GM06990 (cell line): ENCODE data around the gene DNAH3.

Experiments
- DNase-seq: peaks from one replicate; pipeline ENCODE4 v3.0.0-alpha.2; 2011; ENCODE audit not compliant: insufficient read length; ENCODE audit errors: extremely low read depth
- H3K27me3 ChIP-seq: replicated peaks from 2 replicates; pipeline ENCODE4 v1.6.0; 2011; ENCODE audit warnings: low read length; ENCODE audit not compliant: control insufficient read depth, insufficient read depth
- H3K36me3 ChIP-seq: 2 replicates; pipeline ENCODE4 v1.5.1; 2011; ENCODE audit warnings: low read length; ENCODE audit not compliant: control insufficient read depth, insufficient read depth
- H3K4me3 ChIP-seq: replicated peaks from 2 replicates; pipeline ENCODE4 v1.5.1; 2011; ENCODE audit warnings: low read depth, mild to moderate bottlenecking, control low read depth, low read length
- CTCF ChIP-seq: IDR thresholded peaks from 2 replicates; pipeline ENCODE4 v1.5.1; 2011; ENCODE audit warnings: low read length, control low read depth, mild to moderate bottlenecking, inconsistent platforms; ENCODE audit not compliant: insufficient read depth, poor library complexity, severe bottlenecking

DNAH3 gene

DNA sequence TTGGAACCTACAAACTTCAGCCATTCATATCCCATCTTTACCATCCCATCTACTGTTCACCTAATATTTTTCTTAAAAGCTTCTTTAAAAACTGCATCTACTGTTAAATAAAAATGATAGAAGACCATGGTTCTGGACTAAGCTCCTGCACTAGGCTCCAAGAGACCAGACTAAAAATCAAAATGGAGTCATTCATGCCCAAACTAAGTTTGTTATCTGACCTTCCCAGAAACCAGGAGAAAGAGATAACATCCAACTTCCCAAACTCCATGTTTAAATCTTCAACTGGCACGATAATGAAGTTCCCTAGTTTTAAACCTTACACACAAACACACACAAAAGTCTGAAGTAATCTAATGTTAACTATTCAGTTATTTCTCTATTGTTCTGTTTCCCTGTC lies 264.3 kb downstream of the DNAH3 start:
- DNase-seq = no peak
- peaks cover 2% of the 10 kb centered on the region for H3K36me3 ChIP-seq
- H3K27me3 ChIP-seq = no peaks in the 10 kb centered on the region
- TF ChIP-seq CTCF = no peak
- H3K4me3 ChIP-seq = no peak overlapping the region

- DNase-seq = no peak
- no peaks in the 10 kb centered on the region; the same call in 1 of the 2 replicates for H3K36me3 ChIP-seq
- no peaks in the 10 kb centered on the region for H3K27me3 ChIP-seq
Observed at GRCh38 chr16:20884240-20884556, 266.4 kb downstream of the DNAH3 start.

DNA sequence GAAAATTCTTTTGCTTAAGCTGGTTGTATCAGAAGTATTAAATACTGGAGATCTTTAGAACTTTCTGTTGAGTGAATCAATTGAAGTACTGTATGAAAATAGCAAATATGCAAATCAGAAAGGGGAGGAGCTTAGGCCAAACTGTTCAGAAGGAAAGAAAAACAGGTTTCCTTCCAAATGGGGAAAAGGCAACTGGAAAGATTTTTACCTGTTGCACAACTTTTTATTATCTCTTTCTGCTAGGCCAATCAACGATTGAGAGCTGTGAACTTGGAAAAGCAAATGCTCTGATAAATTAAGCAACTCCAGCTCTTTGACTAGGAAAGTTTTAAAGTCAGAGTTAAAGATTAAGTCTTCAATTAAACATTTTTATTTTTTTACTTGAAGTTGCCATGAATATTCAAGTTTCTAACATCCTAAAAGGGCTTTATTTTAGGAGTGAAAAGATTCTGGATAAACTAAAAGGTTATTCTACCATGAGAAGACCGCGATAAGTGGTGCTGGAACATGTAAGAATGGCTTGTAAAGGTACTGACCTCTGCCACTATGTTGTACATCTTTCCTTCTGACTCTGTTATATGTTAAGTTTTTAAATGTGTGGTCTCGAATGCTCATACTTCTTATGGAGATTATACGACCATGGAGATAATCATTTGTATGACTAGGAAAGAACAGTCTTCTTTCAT lies 266.9 kb downstream of the DNAH3 start:
- no peak for DNase-seq
- no peak for TF ChIP-seq CTCF
- H3K27me3 ChIP-seq = no peaks in the 10 kb centered on the region
- H3K36me3 ChIP-seq = no peaks in the 10 kb centered on the region; the same call in 1 of the 2 replicates
- H3K4me3 ChIP-seq = no peak overlapping the region

More at GRCh38 chr16:20884240-20884556, 266.4 kb downstream of the DNAH3 start:
- TF ChIP-seq CTCF = no peak
- H3K4me3 ChIP-seq = no peak overlapping the region
